ENCODE data around the gene CLDN12.

GRCh38 chr7:90396420-90396819 lies 6.8 kb upstream of the CLDN12 start:
- no peak for TF ChIP-seq CTCF (IDR thresholded peaks at IDR 0.05)
- no peak for TF ChIP-seq MAX (IDR thresholded peaks at IDR 0.05; ENCODE audit: low read depth)
- no peak for TF ChIP-seq TAF1 (IDR thresholded peaks at IDR 0.05; ENCODE audit: borderline replicate concordance, low read depth, low read length)

Data from SK-N-SH (cell line).